H9 (cell line): ENCODE measurements around the gene TRAF2. TPM values are rescaled to one million over a fixed set of nuclear protein-coding genes. Genes with fewer than 3 reads are reported as not detected.

Source experiments
- DNase-seq: peaks from one replicate; pipeline ENCODE4 v3.0.0-alpha.2; 2017
- H2AFZ ChIP-seq: one replicate; pipeline ENCODE4 v1.6.1; 2013; ENCODE audit warnings: mild to moderate bottlenecking, low read length, control low read depth, moderate library complexity
- H2AK5ac ChIP-seq: 2 replicates; pipeline ENCODE4 v1.6.1; 2013; ENCODE audit warnings: low read length, control low read depth, mixed read lengths; ENCODE audit not compliant: insufficient read length
- H2BK120ac ChIP-seq: one replicate; pipeline ENCODE4 v1.6.1; 2013; ENCODE audit warnings: low read depth, mild to moderate bottlenecking, low read length, control low read depth, inconsistent platforms; ENCODE audit not compliant: poor library complexity, severe bottlenecking
- H2BK12ac ChIP-seq: 2 replicates; pipeline ENCODE4 v1.6.1; 2013; ENCODE audit warnings: low read length, control low read depth, mixed read lengths, low read depth; ENCODE audit not compliant: insufficient read length
- H2BK15ac ChIP-seq: 2 replicates; pipeline ENCODE4 v1.6.1; 2013; ENCODE audit warnings: low read depth, low read length, control low read depth
- H2BK20ac ChIP-seq: one replicate; pipeline ENCODE4 v1.6.1; 2013; ENCODE audit warnings: low read depth, mild to moderate bottlenecking, low read length, control low read depth, inconsistent platforms; ENCODE audit not compliant: poor library complexity, severe bottlenecking
- H2BK5ac ChIP-seq: 2 replicates; pipeline ENCODE4 v1.6.1; 2013; ENCODE audit warnings: low read length, control low read depth, mixed read lengths; ENCODE audit not compliant: insufficient read length
- H3K14ac ChIP-seq: 2 replicates; pipeline ENCODE4 v1.6.1; 2013; ENCODE audit warnings: low read length, control low read depth; ENCODE audit not compliant: insufficient read depth
- H3K18ac ChIP-seq: 2 replicates; pipeline ENCODE4 v1.6.1; 2013; ENCODE audit warnings: low read depth, mild to moderate bottlenecking, mixed read lengths, low read length, control low read depth; ENCODE audit not compliant: insufficient read length
- H3K23ac ChIP-seq: 2 replicates; pipeline ENCODE4 v1.6.1; 2013; ENCODE audit warnings: low read length, control low read depth, mixed read lengths, low read depth; ENCODE audit not compliant: insufficient read length
- H3K23me2 ChIP-seq: 2 replicates; pipeline ENCODE4 v1.6.1; 2013; ENCODE audit warnings: low read depth, mild to moderate bottlenecking, mixed read lengths, low read length, control low read depth; ENCODE audit not compliant: insufficient read length, poor library complexity, severe bottlenecking
- H3K27ac ChIP-seq: 2 replicates; pipeline ENCODE4 v1.5.1; 2013; ENCODE audit warnings: low read length, control low read depth, mixed read lengths, low read depth; ENCODE audit not compliant: insufficient read length
- H3K27me3 ChIP-seq: 2 replicates; pipeline ENCODE4 v1.6.1; 2013; ENCODE audit warnings: low read length, control low read depth, inconsistent platforms; ENCODE audit not compliant: insufficient read depth
- H3K4ac ChIP-seq: 2 replicates; pipeline ENCODE4 v1.6.1; 2013; ENCODE audit warnings: low read depth, mild to moderate bottlenecking, control low read depth, inconsistent platforms, low read length, moderate library complexity
- H3K4me1 ChIP-seq: 2 replicates; pipeline ENCODE4 v1.6.1; 2013; ENCODE audit warnings: low read length, control low read depth, inconsistent platforms; ENCODE audit not compliant: insufficient read depth
- H3K4me2 ChIP-seq: 2 replicates; pipeline ENCODE4 v1.6.1; 2013; ENCODE audit warnings: low read length, control low read depth, mixed read lengths; ENCODE audit not compliant: insufficient read length, insufficient read depth
- H3K56ac ChIP-seq: 2 replicates; pipeline ENCODE4 v1.6.1; 2013; ENCODE audit warnings: low read depth, mild to moderate bottlenecking, mixed read lengths, low read length, control low read depth; ENCODE audit not compliant: insufficient read length
- H3K79me1 ChIP-seq: 2 replicates; pipeline ENCODE4 v1.6.1; 2013; ENCODE audit warnings: low read depth, mild to moderate bottlenecking, moderate library complexity, low read length, control low read depth, inconsistent platforms; ENCODE audit not compliant: insufficient read depth, poor library complexity, severe bottlenecking
- H3K79me2 ChIP-seq: 2 replicates; pipeline ENCODE4 v1.6.1; 2013; ENCODE audit warnings: low read length, control low read depth, inconsistent platforms; ENCODE audit not compliant: insufficient read depth
- H3K9ac ChIP-seq: 2 replicates; pipeline ENCODE4 v1.6.1; 2013; ENCODE audit warnings: low read length, control low read depth, mixed read lengths; ENCODE audit not compliant: insufficient read length; ENCODE audit errors: extremely low read depth
- H3K9me3 ChIP-seq: one replicate; pipeline ENCODE4 v1.6.1; 2013; ENCODE audit warnings: low read depth, low read length, inconsistent platforms; ENCODE audit not compliant: control insufficient read depth
- H3T11ph ChIP-seq: one replicate; pipeline ENCODE4 v1.6.1; 2013; ENCODE audit warnings: mild to moderate bottlenecking, low read length, control low read depth, inconsistent platforms
- H4K20me1 ChIP-seq: one replicate; pipeline ENCODE4 v1.6.1; 2013; ENCODE audit not compliant: control insufficient read depth, insufficient read length, insufficient read depth
- H4K5ac ChIP-seq: 2 replicates; pipeline ENCODE4 v1.6.1; 2013; ENCODE audit warnings: low read depth, mild to moderate bottlenecking, mixed read lengths, low read length, control low read depth; ENCODE audit not compliant: insufficient read length
- H4K8ac ChIP-seq: replicated peaks from 2 replicates; pipeline ENCODE4 v1.6.1; 2013; ENCODE audit warnings: low read length, control low read depth, mixed read lengths, low read depth; ENCODE audit not compliant: insufficient read length
- H4K91ac ChIP-seq: 2 replicates; pipeline ENCODE4 v1.6.1; 2013; ENCODE audit warnings: low read depth, mild to moderate bottlenecking, moderate library complexity, mixed read lengths, low read length, control low read depth; ENCODE audit not compliant: insufficient read length
- H3K27ac Mint-ChIP-seq, 3 experiments: 2 replicates in 2 of 3; 3 replicates in 1 of 3; pipeline ENCODE4 v1.8.0; 2020 to 2021; ENCODE audit warnings: mixed read lengths in 3 of 3, mild to moderate bottlenecking in 1 of 3, moderate library complexity in 1 of 3
- H3K27me3 Mint-ChIP-seq: 2 replicates; pipeline ENCODE4 v1.8.0; 2021; ENCODE audit warnings: low read depth, mild to moderate bottlenecking, moderate library complexity, mixed read lengths
- H3K36me3 Mint-ChIP-seq, 3 experiments: 2 replicates in 2 of 3; 3 replicates in 1 of 3; pipeline ENCODE4 v1.8.0; 2020 to 2021; ENCODE audit warnings: low read depth in 3 of 3, mixed read lengths in 3 of 3; ENCODE audit not compliant: insufficient read depth in 1 of 3
- H3K4me1 Mint-ChIP-seq, 2 experiments: 2 replicates each; pipeline ENCODE4 v1.8.0; 2020; ENCODE audit warnings: mixed read lengths in 2 of 2
- H3K4me3 Mint-ChIP-seq, 2 experiments: 2 replicates in 1 of 2; 3 replicates in 1 of 2; pipeline ENCODE4 v1.8.0; 2020 to 2021; ENCODE audit warnings: mild to moderate bottlenecking in 2 of 2, mixed read lengths in 2 of 2, moderate library complexity in 1 of 2
- H3K9me3 Mint-ChIP-seq, 2 experiments: 2 replicates in 1 of 2; 3 replicates in 1 of 2; pipeline ENCODE4 v1.8.0; 2020; ENCODE audit warnings: mild to moderate bottlenecking in 2 of 2, mixed read lengths in 2 of 2, moderate library complexity in 1 of 2
- CTCF ChIP-seq: fragments of 200-600 bp; sonication (generic); conservative IDR thresholded peaks from 3 replicates; pipeline ENCODE4 v1.8.0; 2021; ENCODE audit warnings: antibody characterized with exemption, mild to moderate bottlenecking
- WGBS: extraction: QIAGEN DNeasy Blood & Tissue Kit; methylation state at CpG from one replicate; pipeline ENCODE4 v1.1.7; 2013; ENCODE audit warnings: missing lambda C conversion rate, low lambda C conversion rate, mixed read lengths; ENCODE audit not compliant: insufficient read length; ENCODE audit errors: extremely low coverage; 5-methylcytosine and 5-hydroxymethylcytosine counted together
- total RNA-seq: library from RNA; stranded (reverse); gene quantifications from 2 replicates; pipeline ENCODE4 v1.2.1, GENCODE V29; 2021

Gene TRAF2
- total RNA-seq, 1 experiment from 2014 or later = 48.8 TPM

- Mint-ChIP-seq H3K27me3 (no peaks in the 10 kb centered on the region), H3K9me3 (no peaks in the 10 kb centered on the region), H3K4me1 (no peaks in the 10 kb centered on the region), H3K4me3 (no peak overlapping the region), H3K36me3 (peaks cover 14 to 69% (median 53%) of the 10 kb centered on the region in 3 experiments; a peak in 6 of 7 replicates), H3K27ac (peak overlapping the region in 1 of 3 experiments; percentile 23; a peak in 1 of 7 replicates)
- Histone ChIP-seq H3K9me3 (no peaks in the 10 kb centered on the region), H3K23ac (no peak overlapping the region), H4K20me1 (no peaks in the 10 kb centered on the region), H2BK120ac (no peak overlapping the region), H2BK20ac (no peak overlapping the region), H3K79me2 (no peaks in the 10 kb centered on the region), H2BK12ac (no peak overlapping the region), H3T11ph (no peak overlapping the region), H3K79me1 (peaks cover 3% of the 10 kb centered on the region), H3K27me3 (no peaks in the 10 kb centered on the region), H2AK5ac (no peak overlapping the region), H4K5ac (no peak overlapping the region), H4K91ac (no peak overlapping the region), H3K23me2 (no peaks in the 10 kb centered on the region), H3K18ac (no peak overlapping the region), H3K14ac (no peak overlapping the region), H2BK15ac (no peak overlapping the region), H2AFZ (no peak overlapping the region), H3K4me1 (no peaks in the 10 kb centered on the region), H3K9ac (no peak overlapping the region), H3K27ac (no peak overlapping the region), H4K8ac (no peak overlapping the region), H2BK5ac (no peak overlapping the region), H3K4ac (no peak overlapping the region), H3K4me2 (no peak overlapping the region), H3K56ac (no peak overlapping the region)
- no peak for DNase-seq
- WGBS = no CpG with 5 or more reads among the region's 12 CpGs
- TF ChIP-seq CTCF = no peak
Measured at GRCh38 chr9:136910197-136910900, 24.0 kb downstream of the TRAF2 start.
